G401 (cell line): ENCODE results near the gene SCN4A. TPM values are rescaled to one million over a fixed set of nuclear protein-coding genes. Genes with fewer than 3 reads are reported as not detected.
"Not testable (repeated sequence)": the region's sequence is repeated elsewhere in the genome, so short reads cannot be mapped to it uniquely, and the experiment has no call there.

ENCODE experiments used
- DNase-seq: peaks from one replicate; pipeline ENCODE4 v3.0.0-alpha.2; 2015; ENCODE audit warnings: low spot score
- in situ Hi-C: cut with HindIII; loops from 2 replicates; pipeline ENCODE4 v1.10.0; 2016; ENCODE audit warnings: low sequenced_read_pairs, mixed read lengths
- total RNA-seq: library from RNA; depleted of rRNA; stranded (reverse); fragments of >200 nt; shearing (Covaris generic); gene quantifications from 2 replicates; pipeline ENCODE4 v1.2.3, GENCODE V29; 2014

Gene SCN4A
- total RNA-seq, 1 experiment from 2014 or later, result not detected

DNA sequence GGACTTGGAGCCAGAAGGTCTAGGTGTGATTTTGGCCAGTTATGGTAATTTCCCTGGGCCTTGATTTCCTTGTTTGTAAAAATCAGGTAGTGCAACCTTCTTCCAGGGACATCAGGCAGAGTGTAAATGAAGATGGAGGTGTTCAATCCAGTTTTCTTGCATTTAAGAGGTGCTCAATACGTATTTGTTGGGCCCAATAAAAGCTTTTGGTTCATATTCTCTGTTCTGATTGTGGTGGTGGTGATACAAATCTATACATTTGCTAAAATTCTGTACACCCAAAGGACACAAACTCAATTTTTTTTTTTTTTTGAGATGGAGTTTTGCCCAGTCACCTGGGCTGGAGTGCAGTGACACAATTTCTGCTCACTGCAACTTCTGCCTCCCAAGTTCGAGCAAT lies 46.6 kb downstream of the SCN4A start:
- in situ Hi-C loops, result no loop called here
- DNase-seq, result no peak

DNA sequence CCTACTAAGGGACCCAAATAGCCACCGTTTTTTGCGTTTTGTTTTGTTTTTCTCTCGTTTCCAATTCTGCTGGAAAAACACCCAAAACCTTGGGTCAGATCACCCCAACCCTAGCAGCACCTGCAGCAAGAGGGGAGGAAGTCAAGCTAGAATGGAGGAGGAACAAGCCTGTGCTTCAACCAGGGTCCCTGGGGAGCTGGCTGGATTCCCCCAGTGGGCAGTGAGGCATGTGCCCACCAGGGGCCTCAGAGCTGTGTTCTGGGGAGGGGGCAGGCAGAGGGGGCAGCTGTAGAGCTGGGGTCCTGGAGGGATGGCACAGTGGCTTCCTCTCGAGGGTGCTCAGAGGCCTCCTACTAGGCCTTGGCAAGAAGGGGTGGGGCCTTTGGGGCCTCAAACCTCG lies 47.1 kb downstream of the SCN4A start:
- DNase-seq, result no peak
- in situ Hi-C loops, result no loop called here

GRCh38 chr17:63922402-63922801 lies 50.3 kb downstream of the SCN4A start:
- DNase-seq, in situ Hi-C loops: not testable (repeated sequence)

DNA sequence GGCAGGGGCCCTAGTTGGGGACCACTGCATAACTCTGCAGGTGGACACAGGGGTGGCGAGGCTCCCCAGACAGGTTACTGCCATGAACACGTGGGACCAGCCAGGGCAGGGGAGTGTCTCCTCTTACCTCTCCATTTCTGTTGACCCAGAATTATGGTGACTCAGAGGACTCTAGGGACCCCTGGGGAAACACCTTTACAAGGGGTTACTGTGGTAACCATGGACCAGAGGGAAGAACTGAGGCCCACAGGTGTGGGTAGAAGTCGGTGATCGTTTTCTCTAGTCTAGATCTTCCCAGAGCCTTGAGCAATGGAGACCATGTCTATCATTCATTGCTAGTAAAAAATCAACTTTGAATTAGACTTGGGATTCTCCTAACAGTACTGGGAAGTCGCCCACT lies 51.9 kb downstream of the SCN4A start:
- in situ Hi-C loops, DNase-seq: not testable (repeated sequence)

DNA sequence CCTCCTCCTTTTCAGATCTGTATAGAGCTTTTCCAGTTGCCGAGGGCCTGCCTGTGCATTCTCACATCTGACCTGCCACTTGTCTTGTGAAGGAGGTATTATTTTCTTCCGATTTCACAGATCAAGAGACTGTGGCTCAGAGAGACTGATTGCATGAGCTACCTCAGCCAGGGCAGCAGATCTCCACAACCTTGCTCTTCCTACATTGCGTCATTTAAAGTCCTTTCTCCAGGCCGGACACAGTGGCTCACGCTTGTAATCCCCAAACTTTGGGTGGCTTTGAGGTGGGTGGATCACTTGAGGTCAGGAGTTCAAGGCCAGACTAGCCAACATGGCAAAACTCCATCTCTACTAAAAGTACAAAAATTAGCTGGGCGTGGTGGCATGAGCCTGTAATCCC lies 52.7 kb downstream of the SCN4A start:
- in situ Hi-C loops, DNase-seq: not testable (repeated sequence)

- in situ Hi-C loops, result no loop called here
- peak; percentile 37 for DNase-seq
These were observed 53.4 kb downstream of the SCN4A start for GRCh38 chr17:63919311-63919723.

DNA sequence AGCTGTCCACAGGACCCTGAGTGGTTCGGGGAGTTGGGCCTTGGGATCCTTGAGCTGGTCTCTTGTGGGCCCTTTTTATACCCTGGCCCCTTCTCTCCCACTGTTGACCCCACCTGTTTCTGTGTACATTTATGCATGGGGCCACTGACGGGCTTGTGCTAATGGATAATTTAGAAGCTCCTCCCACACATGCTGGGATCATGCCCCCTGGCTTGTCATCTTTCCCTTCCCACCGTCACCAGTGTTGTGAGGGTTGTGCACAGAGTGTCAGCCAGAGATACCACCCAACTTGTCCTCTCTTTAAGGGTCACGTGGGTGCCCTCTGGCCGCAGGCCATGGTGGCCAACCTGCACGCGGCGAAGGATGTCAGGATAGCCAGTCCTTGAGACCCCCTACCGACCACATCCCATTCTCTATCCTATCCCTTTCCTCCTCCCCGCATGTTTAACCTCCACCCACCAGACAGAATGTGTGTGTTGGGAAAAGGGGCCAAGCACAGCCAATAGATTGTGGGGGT lies 53.9 kb downstream of the SCN4A start, which contains the start of gene GH1:
TSS of gene GH1 (minus strand) at position 51 of the 517 bp plus-strand sequence. CDS start 63 bp downstream, outside the sequence.
- in situ Hi-C loops, result not testable (repeated sequence)

GRCh38 chr17:63918305-63918704 lies 54.4 kb downstream of the SCN4A start:
- no peak for DNase-seq
- in situ Hi-C loops, result no loop called here

More for the DNA sequence above, 53.9 kb downstream of the SCN4A start, which contains the start of gene GH1:
- DNase-seq, result not testable (repeated sequence)

GRCh38 chr17:63917646-63918045 lies 55.1 kb downstream of the SCN4A start:
- in situ Hi-C loops, result no loop called here
- DNase-seq, result no peak

- DNase-seq, in situ Hi-C loops: not testable (repeated sequence)
These were observed 55.5 kb downstream of the SCN4A start for GRCh38 chr17:63917206-63917605.

DNA sequence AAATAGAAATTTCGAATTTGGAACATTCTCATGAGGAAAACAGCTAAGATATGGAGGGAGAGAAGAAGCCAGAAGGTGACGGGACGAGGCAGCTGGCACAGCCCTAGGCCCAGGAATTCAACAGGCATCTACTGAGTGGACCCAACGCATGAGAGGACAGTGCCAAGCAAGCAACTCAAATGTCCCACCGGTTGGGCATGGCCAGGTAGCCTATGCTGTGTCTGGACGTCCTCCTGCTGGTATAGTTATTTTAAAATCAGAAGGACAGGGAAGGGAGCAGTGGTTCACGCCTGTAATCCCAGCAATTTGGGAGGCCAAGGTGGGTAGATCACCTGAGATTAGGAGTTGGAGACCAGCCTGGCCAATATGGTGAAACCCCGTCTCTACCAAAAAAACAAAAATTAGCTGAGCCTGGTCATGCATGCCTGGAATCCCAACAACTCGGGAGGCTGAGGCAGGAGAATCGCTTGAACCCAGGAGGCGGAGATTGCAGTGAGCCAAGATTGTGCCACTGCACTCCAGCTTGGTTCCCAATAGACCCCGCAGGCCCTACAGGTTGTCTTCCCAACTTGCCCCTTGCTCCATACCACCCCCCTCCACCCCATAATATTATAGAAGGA lies 56.0 kb downstream of the SCN4A start:
- in situ Hi-C loops, result no loop called here

GRCh38 chr17:63915753-63916152 lies 57.0 kb downstream of the SCN4A start:
- in situ Hi-C loops, DNase-seq: not testable (repeated sequence)

More for the DNA sequence above, 56.0 kb downstream of the SCN4A start:
- no peak for DNase-seq

DNA sequence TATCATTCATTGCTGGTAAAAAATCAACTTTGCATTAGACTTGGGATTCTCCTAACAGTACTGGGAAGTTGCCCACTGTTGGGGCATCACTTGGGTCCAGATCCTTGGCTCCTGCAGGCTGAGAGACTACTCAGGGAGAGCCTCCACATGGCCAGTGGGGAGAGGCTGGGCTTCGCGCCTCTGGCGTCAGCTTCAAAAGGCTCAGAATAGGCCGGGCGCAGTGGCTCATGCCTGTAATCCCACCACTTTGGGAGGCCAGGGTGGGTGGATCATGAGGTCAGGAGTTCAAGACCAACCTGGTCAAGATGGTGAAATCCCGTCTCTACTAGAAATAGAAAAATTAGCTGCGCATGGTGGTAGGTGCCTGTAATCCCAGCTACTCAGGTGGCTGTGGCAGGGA lies 58.2 kb downstream of the SCN4A start:
- DNase-seq, result no peak
- in situ Hi-C loops, result no loop called here

DNA sequence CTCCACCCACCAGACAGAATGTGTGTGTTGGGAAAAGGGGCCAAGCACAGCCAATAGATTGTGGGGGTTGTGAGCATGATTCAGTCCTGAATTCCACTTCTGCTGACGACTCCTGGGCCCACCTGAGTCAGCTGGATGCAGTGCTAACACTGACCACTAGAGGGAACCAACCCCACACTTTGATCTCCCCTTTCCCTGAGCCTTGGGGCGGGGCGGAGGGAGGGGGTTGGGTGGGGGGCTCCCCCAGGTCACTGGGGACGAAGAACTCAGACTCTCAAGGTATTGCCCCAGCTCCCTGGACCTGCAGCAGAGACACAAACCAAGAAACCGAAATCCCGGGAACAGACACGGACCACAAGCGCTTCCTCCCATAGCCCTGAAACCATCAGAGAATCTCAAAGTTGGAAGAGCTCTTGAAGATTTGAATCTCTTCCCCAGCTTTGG lies 61.0 kb downstream of the SCN4A start:
- in situ Hi-C loops, result no loop called here
- DNase-seq, result peak; percentile 19

DNA sequence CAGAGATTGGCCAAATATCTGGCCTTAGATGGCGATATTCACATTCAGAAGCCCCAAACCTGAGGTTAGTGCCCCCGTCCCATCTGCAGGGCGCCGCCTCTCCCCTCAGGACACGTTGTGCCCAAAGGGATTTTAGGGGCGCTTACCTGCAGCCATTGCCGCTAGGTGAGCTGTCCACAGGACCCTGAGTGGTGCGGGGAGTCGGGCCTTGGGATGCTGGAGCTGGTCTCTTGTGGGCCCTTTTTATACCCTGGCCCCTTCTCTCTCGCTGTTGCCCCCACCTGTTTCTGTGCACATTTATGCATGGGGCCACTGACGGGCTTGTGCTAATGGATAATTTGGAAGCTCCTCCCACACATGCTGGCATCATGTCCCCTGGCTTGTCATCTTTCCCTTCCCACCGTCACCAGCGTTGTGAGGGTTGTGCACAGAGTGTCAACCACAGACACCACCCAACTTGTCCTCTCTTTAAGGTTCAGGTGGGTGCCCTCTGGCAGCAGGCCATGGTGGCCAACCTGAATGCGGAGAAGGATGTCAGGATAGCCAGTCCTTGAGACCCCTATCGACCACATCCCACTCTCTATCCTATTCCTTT lies 61.6 kb downstream of the SCN4A start, which contains the start of gene CSHL1:
TSS of gene CSHL1 (minus strand) at position 218 of the 595 bp plus-strand sequence. CDS start at position 156, 62 bp downstream.
- in situ Hi-C loops, result no loop called here
- no peak for DNase-seq

DNA sequence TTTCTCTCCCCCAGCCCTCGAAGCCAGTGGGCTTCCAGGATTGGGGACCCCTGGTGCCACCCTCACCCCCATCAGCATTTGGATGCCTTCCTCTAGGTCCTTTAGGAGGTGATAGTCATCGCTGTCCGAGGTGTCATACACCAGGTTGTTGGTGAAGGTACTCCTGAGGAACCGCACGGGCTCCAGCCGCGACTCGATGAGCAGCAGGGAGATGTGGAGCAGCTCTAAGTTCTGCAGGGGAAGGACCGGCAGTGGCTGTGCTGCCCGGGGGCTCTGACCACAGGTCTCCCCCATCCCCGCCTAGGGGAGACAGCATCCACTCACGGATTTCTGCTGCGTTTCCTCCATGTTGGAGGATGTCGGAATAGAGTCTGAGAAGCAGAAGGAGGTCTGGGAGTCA lies 62.6 kb downstream of the SCN4A start:
- in situ Hi-C loops, result no loop called here
- DNase-seq, result no peak

DNA sequence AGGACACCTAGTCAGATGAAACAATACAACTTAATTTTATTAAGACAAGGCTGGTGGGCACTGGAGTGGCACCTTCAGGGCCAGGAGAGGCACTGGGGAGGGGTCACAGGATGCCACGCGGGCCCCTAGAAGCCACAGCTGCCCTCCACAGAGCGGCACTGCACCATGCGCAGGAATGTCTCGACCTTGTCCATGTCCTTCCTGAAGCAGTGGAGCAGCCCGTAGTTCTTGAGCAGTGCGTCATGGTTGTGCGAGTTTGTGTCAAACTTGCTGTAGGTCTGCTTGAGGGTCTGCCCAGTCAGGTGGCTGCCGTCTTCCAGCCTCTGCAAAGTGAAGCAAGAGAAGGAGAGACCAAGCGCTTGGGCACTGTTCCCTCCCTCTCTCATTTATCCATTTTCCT lies 63.1 kb downstream of the SCN4A start:
- DNase-seq, in situ Hi-C loops: not testable (repeated sequence)

DNA sequence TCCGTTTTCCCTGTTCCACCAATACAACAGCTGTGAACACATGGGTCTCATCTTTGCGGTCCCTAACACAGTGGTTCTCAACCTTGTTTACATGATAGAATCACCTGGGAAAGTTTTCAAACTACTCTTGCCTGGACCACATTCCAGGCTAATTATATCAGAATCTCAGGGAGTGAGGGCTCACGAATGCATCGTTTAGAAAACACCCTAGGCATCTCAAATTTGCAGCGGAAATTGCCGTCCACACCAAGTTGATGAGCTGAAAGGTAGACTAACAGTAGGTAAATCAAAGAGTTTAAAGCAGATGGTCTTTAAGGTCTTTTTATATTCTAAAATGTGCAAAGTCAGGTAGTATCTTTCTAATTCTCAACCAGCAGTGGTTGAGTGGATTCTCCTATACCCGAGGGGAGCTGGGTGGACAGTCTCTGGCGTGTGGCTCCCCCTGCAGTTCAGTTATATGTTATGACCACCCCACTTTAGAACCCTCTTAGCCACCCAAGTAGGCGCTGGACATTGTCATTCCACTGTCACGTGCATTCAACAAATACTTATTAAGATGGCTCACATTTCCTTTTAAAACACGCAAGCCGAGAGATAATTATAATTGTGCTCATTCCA lies 65.4 kb downstream of the SCN4A start:
- DNase-seq, in situ Hi-C loops: not testable (repeated sequence)

GRCh38 chr17:63904796-63905195 lies 67.9 kb downstream of the SCN4A start:
- DNase-seq, in situ Hi-C loops: not testable (repeated sequence)

DNA sequence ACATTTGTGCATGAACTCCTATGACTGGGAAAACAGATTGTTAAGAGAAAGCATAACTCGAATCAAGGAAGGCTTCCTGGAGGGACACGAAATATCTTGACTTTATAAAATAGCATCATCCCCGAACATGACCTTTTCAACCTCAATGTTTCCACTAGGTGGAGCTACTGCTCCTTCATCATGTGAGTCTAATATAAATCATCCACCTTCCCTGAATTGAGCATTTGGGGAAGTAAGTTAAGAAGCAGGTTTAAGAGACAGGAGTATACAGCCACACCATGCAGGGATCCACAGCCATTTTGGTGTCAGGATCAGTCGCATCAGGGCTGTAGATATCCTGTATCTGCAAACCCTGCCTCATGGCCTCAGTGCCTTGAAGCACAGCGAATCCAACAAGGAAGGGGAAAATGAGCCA lies 68.9 kb downstream of the SCN4A start:
- in situ Hi-C loops, DNase-seq: not testable (repeated sequence)
